Mucosa of descending colon (tissue), 3 donors: ENCODE measurements around the gene TBATA. TPM values are rescaled to one million over a fixed set of nuclear protein-coding genes. Genes with fewer than 3 reads are reported as not detected.

ENCODE experiments used
- ATAC-seq: fragments of 200-7000 bp; cut with Tn5 transposase; one replicate; pipeline ENCODE4 v1.9.1; 2020; ENCODE audit warnings: mild to moderate bottlenecking, moderate library complexity
- DNase-seq, 3 donors: peaks; one replicate each; pipeline ENCODE4 v3.0.0-alpha.2; 2020
- H3K36me3 ChIP-seq: fragments of 200-600 bp; one replicate; pipeline ENCODE4 v1.8.0; 2021; ENCODE audit warnings: low read depth, mild to moderate bottlenecking
- H3K4me1 ChIP-seq: fragments of 200-600 bp; one replicate; pipeline ENCODE4 v1.8.0; 2021; ENCODE audit warnings: low read depth, mild to moderate bottlenecking
- H3K4me3 ChIP-seq: fragments of 200-600 bp; one replicate; pipeline ENCODE4 v1.8.0; 2021; ENCODE audit warnings: mild to moderate bottlenecking
- H3K9me3 ChIP-seq: fragments of 200-600 bp; one replicate; pipeline ENCODE4 v1.8.0; 2021; ENCODE audit warnings: mild to moderate bottlenecking
- intact Hi-C, 2 donors: fragments of 100-400 bp; cut with DNase I in 1 of 2; cut with micrococcal nuclease in 1 of 2; formaldehyde crosslinking; loops; one replicate each; pipeline versions ENCODE4 v1.11.0 to v1.11.1; 2022; cut with DNase I, micrococcal nuclease
- total RNA-seq, 3 donors: library from RNA; stranded (reverse); fragmentation: NEBNext Ultra II Directional in 2 of 3; extraction: Animal tissue kit (Norgen Biotek cat#: 25700) in 2 of 3; gene quantifications; one replicate each; pipeline versions ENCODE4 v1.2.1 to v1.2.4, GENCODE V29; 2021 to 2023
- TF ChIP-seq, protein P1 (sequence below): fragments of 200-600 bp; IDR thresholded peaks from one replicate; pipeline ENCODE4 v1.8.0; 2022; ENCODE audit warnings: antibody characterized with exemption, mild to moderate bottlenecking
- donor health status: DM: no; HTN: no; CAD: no; lungs with moderate emphysema.
- donor health status: DM: no; HTN: no; CAD: no.
- donor health status: DM: no; HTN: yes; CAD: no.

TBATA gene
- total RNA-seq, 3 donors from 2014 or later = not detected

DNA sequence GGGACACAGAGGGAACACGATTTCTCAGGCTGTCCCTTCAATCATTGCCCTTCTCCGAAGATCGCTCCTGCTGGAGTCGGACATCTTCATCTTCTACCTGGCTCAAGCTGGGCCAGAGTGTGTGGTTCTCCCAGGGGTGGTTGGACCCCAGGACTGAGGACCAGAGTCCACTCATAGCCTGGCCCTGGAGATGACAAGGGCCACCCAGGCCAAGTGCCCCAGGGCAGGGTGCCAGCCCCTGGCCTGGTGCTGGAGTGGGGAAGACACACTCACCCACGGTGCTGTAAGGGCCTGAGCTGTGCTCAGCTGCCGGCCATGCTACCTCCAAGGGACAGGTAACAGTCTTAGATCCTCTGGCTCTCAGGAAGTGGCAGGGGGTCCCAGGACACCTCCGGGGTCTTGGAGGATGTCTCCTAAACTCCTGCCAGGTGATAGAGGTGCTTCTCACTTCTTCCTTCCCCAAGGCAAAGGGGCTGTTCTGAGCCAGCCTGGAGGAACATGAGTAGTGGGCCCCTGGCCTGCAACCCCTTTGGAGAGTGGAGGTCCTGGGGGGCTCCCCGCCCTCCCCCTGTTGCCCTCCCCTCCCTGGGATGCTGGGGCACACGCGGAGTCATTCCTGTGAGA is 23.3 kb downstream of the TBATA start:
- intact Hi-C loops = loop anchor here in 1 of 2 donors (5.0 kb wide), 1 partner anchor 215 kb away; no protein-coding TSS in a partner anchor
- Histone ChIP-seq H3K36me3 (no peaks in the 10 kb centered on the region), H3K4me3 (no peak overlapping the region), H3K4me1 (peaks cover 4% of the 10 kb centered on the region), H3K9me3 (peaks cover 6% of the 10 kb centered on the region)
- ATAC-seq = no peak
- DNase-seq = peak in 1 of 3 donors; percentile 14
- TF ChIP-seq, protein P1, sequence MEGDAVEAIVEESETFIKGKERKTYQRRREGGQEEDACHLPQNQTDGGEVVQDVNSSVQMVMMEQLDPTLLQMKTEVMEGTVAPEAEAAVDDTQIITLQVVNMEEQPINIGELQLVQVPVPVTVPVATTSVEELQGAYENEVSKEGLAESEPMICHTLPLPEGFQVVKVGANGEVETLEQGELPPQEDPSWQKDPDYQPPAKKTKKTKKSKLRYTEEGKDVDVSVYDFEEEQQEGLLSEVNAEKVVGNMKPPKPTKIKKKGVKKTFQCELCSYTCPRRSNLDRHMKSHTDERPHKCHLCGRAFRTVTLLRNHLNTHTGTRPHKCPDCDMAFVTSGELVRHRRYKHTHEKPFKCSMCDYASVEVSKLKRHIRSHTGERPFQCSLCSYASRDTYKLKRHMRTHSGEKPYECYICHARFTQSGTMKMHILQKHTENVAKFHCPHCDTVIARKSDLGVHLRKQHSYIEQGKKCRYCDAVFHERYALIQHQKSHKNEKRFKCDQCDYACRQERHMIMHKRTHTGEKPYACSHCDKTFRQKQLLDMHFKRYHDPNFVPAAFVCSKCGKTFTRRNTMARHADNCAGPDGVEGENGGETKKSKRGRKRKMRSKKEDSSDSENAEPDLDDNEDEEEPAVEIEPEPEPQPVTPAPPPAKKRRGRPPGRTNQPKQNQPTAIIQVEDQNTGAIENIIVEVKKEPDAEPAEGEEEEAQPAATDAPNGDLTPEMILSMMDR = no peak

DNA sequence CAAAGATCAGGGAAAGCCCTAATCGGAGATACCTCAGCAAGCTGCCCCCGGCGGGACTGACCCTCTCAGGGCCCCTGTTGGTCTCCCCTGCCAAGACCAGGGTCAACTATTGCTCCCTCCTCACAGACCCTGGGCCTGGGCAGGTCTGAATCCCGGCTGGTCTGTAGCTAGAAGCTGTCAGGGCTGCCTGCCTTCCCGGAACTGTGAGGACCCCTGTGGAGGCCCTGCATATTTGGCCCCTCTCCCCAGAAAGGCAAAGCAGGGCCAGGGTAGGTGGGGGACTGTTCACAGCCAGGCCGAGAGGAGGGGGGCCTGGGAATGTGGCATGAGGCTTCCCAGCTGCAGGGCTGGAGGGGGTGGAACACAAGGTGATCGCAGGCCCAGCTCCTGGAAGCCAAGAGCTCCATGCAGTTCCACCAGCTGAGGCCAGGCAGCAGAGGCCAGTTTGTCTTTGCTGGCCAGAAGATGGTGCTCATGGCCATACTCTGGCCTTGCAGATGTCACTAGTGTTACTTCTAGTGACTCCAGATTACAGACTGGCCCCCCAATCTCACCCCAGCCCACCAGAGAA is 24.1 kb downstream of the TBATA start:
- intact Hi-C loops = loop anchor here in 1 of 2 donors (5.0 kb wide), 1 partner anchor 214 kb away; no protein-coding TSS in a partner anchor
- H3K9me3 ChIP-seq = peaks cover 5% of the 10 kb centered on the region
- DNase-seq (peak in 1 of 3 donors; percentile 15), ATAC-seq (peak; percentile 20)
- TF ChIP-seq, protein P1 = no peak
- H3K4me3 ChIP-seq = no peak overlapping the region
- H3K4me1 ChIP-seq = peaks cover 4% of the 10 kb centered on the region
- H3K36me3 ChIP-seq = no peaks in the 10 kb centered on the region

DNA sequence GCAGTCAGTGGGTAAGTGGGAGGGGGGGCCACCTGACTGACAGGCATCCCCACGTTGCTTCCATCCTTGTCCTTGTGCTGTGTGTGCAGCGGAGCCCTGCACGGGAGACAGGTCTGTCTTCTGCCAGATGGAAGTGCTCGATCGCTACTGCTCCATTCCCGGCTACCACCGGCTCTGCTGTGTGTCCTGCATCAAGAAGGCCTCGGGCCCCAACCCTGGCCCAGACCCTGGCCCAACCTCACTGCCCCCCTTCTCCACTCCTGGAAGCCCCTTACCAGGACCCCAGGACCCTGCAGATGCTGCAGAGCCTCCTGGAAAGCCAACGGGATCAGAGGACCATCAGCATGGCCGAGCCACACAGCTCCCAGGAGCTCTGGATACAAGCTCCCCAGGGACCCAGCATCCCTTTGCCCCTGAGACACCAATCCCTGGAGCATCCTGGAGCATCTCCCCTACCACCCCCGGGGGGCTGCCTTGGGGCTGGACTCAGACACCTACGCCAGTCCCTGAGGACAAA is 24.8 kb downstream of the TBATA start:
- TF ChIP-seq, protein P1 = no peak
- intact Hi-C loops = loop anchor here in 1 of 2 donors (5.0 kb wide), 1 partner anchor 213 kb away; no protein-coding TSS in a partner anchor
- ATAC-seq (no peak), DNase-seq (peak in 2 of 3 donors; percentile 17 to 40)
- H3K4me3 ChIP-seq = no peak overlapping the region
- peaks cover 4% of the 10 kb centered on the region for H3K4me1 ChIP-seq
- H3K9me3 ChIP-seq = no peaks in the 10 kb centered on the region
- no peaks in the 10 kb centered on the region for H3K36me3 ChIP-seq

DNA sequence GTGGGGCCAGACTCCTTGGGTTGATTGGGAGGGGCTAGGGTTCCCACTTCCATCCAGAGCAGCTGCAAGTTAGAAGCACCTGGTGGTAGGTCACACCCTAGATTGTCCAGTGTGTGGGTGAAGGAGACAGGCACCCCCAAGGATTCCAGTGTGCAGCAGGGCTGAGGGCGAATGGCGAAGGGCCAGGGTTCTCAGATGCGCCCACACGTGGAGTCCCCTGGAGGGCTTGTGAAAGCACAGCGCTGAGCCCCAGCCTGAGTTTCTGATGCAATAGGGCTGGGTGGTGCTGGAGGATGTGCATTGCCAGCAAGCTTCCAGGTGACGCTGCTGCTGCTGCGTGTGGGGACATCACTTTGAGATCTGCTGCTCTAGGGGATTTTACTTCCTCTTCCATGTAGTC is 25.4 kb downstream of the TBATA start:
- no peak for ATAC-seq
- TF ChIP-seq, protein P1 = no peak
- H3K4me1 ChIP-seq = peaks cover 4% of the 10 kb centered on the region
- no peaks in the 10 kb centered on the region for H3K36me3 ChIP-seq
- no peaks in the 10 kb centered on the region for H3K9me3 ChIP-seq
- intact Hi-C loops = loop anchor here (5.0 kb wide), 1 partner anchor 212 kb away; no protein-coding TSS in a partner anchor
- H3K4me3 ChIP-seq = no peak overlapping the region
- peak in 1 of 3 donors; percentile 20 for DNase-seq

DNA sequence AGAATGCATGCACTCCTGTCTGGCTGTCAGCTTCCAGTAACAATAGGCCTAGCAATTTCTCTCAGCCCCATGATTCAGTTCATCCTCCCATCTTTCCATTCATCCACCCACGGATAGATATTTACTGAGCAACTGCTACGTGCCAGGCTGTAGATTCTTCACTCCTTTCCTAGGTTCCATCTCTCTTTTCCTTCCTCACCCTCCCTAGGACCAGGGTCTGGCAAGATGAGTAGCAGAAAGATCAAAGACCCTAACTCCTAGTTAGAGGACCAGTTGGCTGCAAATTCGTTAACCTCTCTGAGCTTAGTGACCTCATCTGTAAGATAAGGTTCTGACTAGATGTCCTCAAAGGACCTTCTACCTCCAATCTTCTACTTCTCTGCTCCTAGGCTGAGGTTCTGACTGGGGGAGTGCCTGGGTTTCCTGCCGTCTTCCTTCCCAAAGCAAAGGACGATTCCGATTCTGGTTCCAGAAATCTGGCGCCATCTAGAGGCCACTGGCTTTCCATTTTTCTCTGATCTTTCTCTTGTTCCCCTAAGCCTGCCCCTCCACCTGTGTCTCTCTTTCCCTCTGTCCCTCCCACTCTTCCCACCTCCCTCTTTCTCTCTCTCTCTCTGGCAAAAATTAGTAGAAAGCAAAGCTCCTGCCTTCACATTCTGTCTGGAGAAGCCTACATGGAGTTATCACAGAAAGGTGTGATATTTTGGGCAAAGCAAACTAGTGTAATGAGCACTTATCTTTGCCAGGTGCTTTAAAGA is 26.2 kb downstream of the TBATA start:
- ATAC-seq (peak; percentile 53), DNase-seq (peak in 2 of 3 donors; percentile 48 to 86)
- H3K4me3 ChIP-seq = no peak overlapping the region
- intact Hi-C loops = loop anchor here in 1 of 2 donors (5.0 kb wide), 1 partner anchor 212 kb away; no protein-coding TSS in a partner anchor
- no peaks in the 10 kb centered on the region for H3K36me3 ChIP-seq
- H3K4me1 ChIP-seq = peaks cover 4% of the 10 kb centered on the region
- TF ChIP-seq, protein P1 = peak; percentile 38
- no peaks in the 10 kb centered on the region for H3K9me3 ChIP-seq
